Vagina (tissue), 2 donors: ENCODE results near the gene TBC1D22A. TPM values are rescaled to one million over a fixed set of nuclear protein-coding genes. Genes with fewer than 3 reads are reported as not detected.
A peak's percentile ranks its signal among the peaks of the same experiment; 100 is the strongest.

ENCODE experiments used
- DNase-seq, 2 donors: peaks; one replicate each; pipeline ENCODE4 v3.0.0-alpha.2; 2017; ENCODE audit errors: extremely low spot score in 2 of 2
- H3K27ac ChIP-seq: fragments of 200-600 bp; sonication (generic); one replicate; pipeline ENCODE4 v1.5.1; 2019
- H3K27me3 ChIP-seq: fragments of 200-600 bp; sonication (generic); one replicate; pipeline ENCODE4 v1.5.1; 2019
- H3K36me3 ChIP-seq, 2 donors: fragments of 200-600 bp; sonication (generic); one replicate each; pipeline ENCODE4 v1.5.1; 2017 to 2019
- H3K4me1 ChIP-seq: fragments of 200-600 bp; sonication (generic); one replicate; pipeline ENCODE4 v1.5.1; 2019
- H3K4me3 ChIP-seq, 2 donors: fragments of 200-600 bp; sonication (generic); 1 replicate in 1 of 2; 2 replicates in 1 of 2; pipeline ENCODE4 v1.5.1; 2016 to 2019
- H3K9me3 ChIP-seq: fragments of 200-600 bp; sonication (generic); one replicate; pipeline ENCODE4 v1.5.1; 2019
- POLR2A ChIP-seq, 2 donors: fragments of 450-650 bp; IDR thresholded peaks; one replicate each; pipeline ENCODE4 v1.6.1; 2017; ENCODE audit warnings: antibody characterized with exemption in 2 of 2, mild to moderate bottlenecking in 2 of 2, moderate library complexity in 2 of 2
- POLR2AphosphoS5 ChIP-seq, 2 donors: sonication (generic); formaldehyde crosslinking; IDR thresholded peaks; one replicate each; pipeline ENCODE4 v1.9.0; 2017; ENCODE audit warnings: antibody characterized with exemption in 2 of 2, mild to moderate bottlenecking in 2 of 2, low read depth in 1 of 2; ENCODE audit not compliant: insufficient read depth in 1 of 2
- intact Hi-C: fragments of 100-400 bp; cut with DNase I; formaldehyde crosslinking; loops from one replicate; pipeline ENCODE4 v1.15.1; 2023
- total RNA-seq: library from RNA; depleted of rRNA; stranded (reverse); fragments of >200 nt; gene quantifications from one replicate; pipeline ENCODE4 v1.2.3, GENCODE V29; 2016
- TF ChIP-seq, protein P1 (sequence below), 3 experiments: fragments of 450-650 bp in 2 of 3; fragments of 200-600 bp in 1 of 3; sonication (generic) in 1 of 3; IDR thresholded peaks; one replicate each; pipeline ENCODE4 v1.5.1; 2017 to 2019; ENCODE audit warnings: antibody characterized with exemption in 3 of 3, mild to moderate bottlenecking in 2 of 3, moderate library complexity in 2 of 3

The TBC1D22A gene
- total RNA-seq, 1 donor from 2014 or later, result 38.3 TPM

DNA sequence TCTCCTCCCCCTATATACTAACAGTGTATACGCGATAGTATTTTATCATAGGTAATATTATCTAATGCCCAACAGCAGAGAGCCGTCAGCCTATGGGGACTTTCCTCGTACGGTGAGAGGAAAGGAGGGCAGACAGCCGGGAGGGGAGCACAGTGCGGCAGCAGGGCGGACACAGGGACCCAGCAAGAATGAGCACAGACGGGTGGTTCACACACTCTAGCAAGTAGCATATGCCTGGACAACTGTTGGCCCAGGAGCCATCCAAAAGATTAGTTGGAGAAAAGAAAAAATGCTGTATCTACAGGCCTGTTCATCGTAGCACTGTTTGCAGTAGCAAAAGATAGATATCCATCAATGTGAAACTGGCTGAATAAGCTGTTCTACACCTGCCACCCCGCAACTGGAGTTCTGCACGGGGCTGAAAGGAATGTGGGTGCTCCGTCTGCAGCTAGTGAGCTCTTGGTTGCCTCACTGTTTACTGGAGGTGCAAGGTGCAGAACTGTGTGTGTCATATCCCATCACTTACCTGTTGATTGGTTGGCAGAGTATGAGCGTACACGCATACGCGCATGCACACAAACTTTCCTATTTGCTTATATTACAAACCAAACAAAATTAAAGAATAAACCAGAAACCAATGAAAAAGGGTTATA lies 324.3 kb downstream of the TBC1D22A start:
- no peak for TF ChIP-seq POLR2AphosphoS5 (IDR thresholded peaks at IDR 0.05; ENCODE audit: insufficient read depth in 1 of 2, low read depth in 1 of 2)
- no peak for TF ChIP-seq POLR2A (IDR thresholded peaks at IDR 0.05)
- TF ChIP-seq, protein P1, sequence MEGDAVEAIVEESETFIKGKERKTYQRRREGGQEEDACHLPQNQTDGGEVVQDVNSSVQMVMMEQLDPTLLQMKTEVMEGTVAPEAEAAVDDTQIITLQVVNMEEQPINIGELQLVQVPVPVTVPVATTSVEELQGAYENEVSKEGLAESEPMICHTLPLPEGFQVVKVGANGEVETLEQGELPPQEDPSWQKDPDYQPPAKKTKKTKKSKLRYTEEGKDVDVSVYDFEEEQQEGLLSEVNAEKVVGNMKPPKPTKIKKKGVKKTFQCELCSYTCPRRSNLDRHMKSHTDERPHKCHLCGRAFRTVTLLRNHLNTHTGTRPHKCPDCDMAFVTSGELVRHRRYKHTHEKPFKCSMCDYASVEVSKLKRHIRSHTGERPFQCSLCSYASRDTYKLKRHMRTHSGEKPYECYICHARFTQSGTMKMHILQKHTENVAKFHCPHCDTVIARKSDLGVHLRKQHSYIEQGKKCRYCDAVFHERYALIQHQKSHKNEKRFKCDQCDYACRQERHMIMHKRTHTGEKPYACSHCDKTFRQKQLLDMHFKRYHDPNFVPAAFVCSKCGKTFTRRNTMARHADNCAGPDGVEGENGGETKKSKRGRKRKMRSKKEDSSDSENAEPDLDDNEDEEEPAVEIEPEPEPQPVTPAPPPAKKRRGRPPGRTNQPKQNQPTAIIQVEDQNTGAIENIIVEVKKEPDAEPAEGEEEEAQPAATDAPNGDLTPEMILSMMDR (IDR thresholded peaks at IDR 0.05), result no peak
- intact Hi-C loops, result no loop called here
- Histone ChIP-seq H3K36me3 (no peaks in the 10 kb centered on the region), H3K4me3 (no peak overlapping the region), H3K9me3 (no peaks in the 10 kb centered on the region), H3K27ac (no peak overlapping the region), H3K4me1 (peaks cover 8% of the 10 kb centered on the region), H3K27me3 (no peaks in the 10 kb centered on the region)
- DNase-seq, result no peak

GRCh38 chr22:47088480-47089158 lies 326.2 kb downstream of the TBC1D22A start:
- DNase-seq, result no peak
- no peak for TF ChIP-seq POLR2AphosphoS5 (IDR thresholded peaks at IDR 0.05; ENCODE audit: insufficient read depth in 1 of 2, low read depth in 1 of 2)
- TF ChIP-seq, protein P1 (IDR thresholded peaks at IDR 0.05), result no peak
- TF ChIP-seq POLR2A (IDR thresholded peaks at IDR 0.05), result no peak
- Histone ChIP-seq H3K4me3 (no peak overlapping the region), H3K27ac (no peak overlapping the region), H3K36me3 (no peaks in the 10 kb centered on the region), H3K27me3 (no peaks in the 10 kb centered on the region), H3K9me3 (no peaks in the 10 kb centered on the region), H3K4me1 (peaks cover 8% of the 10 kb centered on the region)
- intact Hi-C loops, result no loop called here

DNA sequence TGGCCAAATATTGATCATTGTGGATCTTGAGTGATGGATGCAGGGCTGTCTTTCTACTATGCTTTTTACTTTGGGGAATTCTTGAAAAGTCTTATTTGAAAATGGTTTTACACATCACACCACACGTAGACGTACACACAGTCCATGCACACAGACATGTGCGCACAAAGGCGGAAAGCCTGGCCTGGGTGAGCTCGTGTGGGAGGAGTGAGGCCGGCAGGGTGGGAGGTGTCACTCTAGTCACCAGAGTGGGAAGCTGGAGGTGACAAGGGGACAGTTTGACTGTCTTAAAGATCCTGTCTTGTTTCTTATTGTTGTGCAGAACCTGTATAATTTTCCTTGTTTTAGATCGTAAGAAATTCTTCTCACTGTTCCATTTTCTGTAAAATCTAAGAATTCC lies 326.9 kb downstream of the TBC1D22A start:
- Histone ChIP-seq H3K27me3 (no peaks in the 10 kb centered on the region), H3K4me3 (no peak overlapping the region), H3K4me1 (peaks cover 8% of the 10 kb centered on the region), H3K27ac (no peak overlapping the region), H3K36me3 (no peaks in the 10 kb centered on the region), H3K9me3 (no peaks in the 10 kb centered on the region)
- DNase-seq, result no peak
- TF ChIP-seq POLR2AphosphoS5 (IDR thresholded peaks at IDR 0.05; ENCODE audit: insufficient read depth in 1 of 2, low read depth in 1 of 2), result no peak
- TF ChIP-seq, protein P1 (IDR thresholded peaks at IDR 0.05), result no peak
- TF ChIP-seq POLR2A (IDR thresholded peaks at IDR 0.05), result no peak
- intact Hi-C loops, result no loop called here

GRCh38 chr22:47089796-47090460 lies 327.5 kb downstream of the TBC1D22A start:
- intact Hi-C loops, result no loop called here
- Histone ChIP-seq H3K27me3 (no peaks in the 10 kb centered on the region), H3K4me1 (peaks cover 8% of the 10 kb centered on the region), H3K9me3 (no peaks in the 10 kb centered on the region), H3K27ac (no peak overlapping the region), H3K4me3 (peak overlapping the region; percentile 34 to 39), H3K36me3 (no peaks in the 10 kb centered on the region)
- peak in 1 of 2 donors; percentile 81 for DNase-seq
- TF ChIP-seq POLR2A (IDR thresholded peaks at IDR 0.05) (no peak), POLR2AphosphoS5 (IDR thresholded peaks at IDR 0.05; ENCODE audit: insufficient read depth in 1 of 2, low read depth in 1 of 2) (no peak)
- TF ChIP-seq, protein P1 (IDR thresholded peaks at IDR 0.05), result no peak
